ENCODE data around the gene TK2. TPM values are rescaled to one million over a fixed set of nuclear protein-coding genes. Genes with fewer than 3 reads are reported as not detected.

Gene TK2
- total and polyA plus RNA-seq, 9 of the 15 experiments (the other 6 are each of a cell fraction or from before 2014, with no cell fraction given) = 1.1 to 10.2 (median 5.3) TPM

DNA sequence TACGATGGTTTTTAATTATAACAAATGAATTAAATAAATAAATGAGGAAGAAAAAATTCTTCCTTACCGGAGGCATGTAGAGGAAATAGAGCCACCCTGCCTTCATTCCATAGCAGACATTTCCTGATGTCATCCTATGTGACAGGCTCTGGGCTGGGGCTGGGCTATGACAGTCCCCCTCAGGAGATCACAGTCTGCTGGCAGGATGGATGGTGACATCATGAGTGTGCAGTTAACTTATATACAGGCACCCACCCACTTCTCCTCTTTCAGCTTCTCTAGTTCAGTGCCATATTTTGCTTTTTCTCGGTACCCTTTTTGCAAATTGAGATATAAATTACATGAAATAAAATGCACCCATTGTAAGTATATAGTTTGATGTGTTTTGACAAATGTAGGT is 48.2 kb upstream of the TK2 start:
- H3K9me3 ChIP-seq (replicated peaks; ENCODE audit: control insufficient read depth, insufficient read depth, low read depth, low read length) = no peaks in the 10 kb centered on the region; the same call in 1 of the 2 replicates
- peaks cover 0 to 6% of the 10 kb centered on the region in 2 experiments; a peak in 1 of 5 replicates for H3K4me1 ChIP-seq (replicated peaks in 1 of 2; ENCODE audit: control insufficient read depth in 2 of 2, insufficient read depth in 2 of 2, low read length in 2 of 2)
- H3K4me2 ChIP-seq (ENCODE audit: insufficient read depth, low read length) = no peak overlapping the region
- H4K20me1 ChIP-seq (replicated peaks; ENCODE audit: control insufficient read depth, insufficient read depth, low read length) = no peaks in the 10 kb centered on the region
- no peak for DNase-seq (ENCODE audit: extremely low read depth in 1 of 4, low spot score in 3 of 4)
- no TSS peak for BruUV-seq (replicated peaks)
- in situ Hi-C loops (cut with MboI) (no loop called here), intact Hi-C loops (cut with micrococcal nuclease) (no loop called here)
- POLR2A ChIA-PET = interaction anchor here (1.0 kb wide), 2 partner anchors 35 to 231 kb away, joined by 3 to 4 read pairs; no protein-coding TSS in a partner anchor
- H2AFZ ChIP-seq (ENCODE audit: low read depth, low read length) = no peak overlapping the region
- H3K9ac ChIP-seq (ENCODE audit: insufficient read depth in 1 of 2, low read depth in 2 of 2, low read length in 2 of 2) = no peak overlapping the region
- H3K27me3 ChIP-seq (ENCODE audit: control insufficient read depth in 2 of 2, insufficient read depth in 2 of 2, low read length in 2 of 2) = peaks cover 0 to 11% of the 10 kb centered on the region in 2 experiments; a peak in 1 of 5 replicates
- no peaks in the 10 kb centered on the region for H3K79me2 ChIP-seq (ENCODE audit: control insufficient read depth, insufficient read depth, low read length)
- no peak for FAIRE-seq
- no peak overlapping the region for H3K27ac ChIP-seq (ENCODE audit: extremely low read depth, low read depth, low read length)
- no peak overlapping the region for H3K4me3 ChIP-seq
- 11% methylated on average over 3 of the region's 3 CpGs for WGBS (ENCODE audit: insufficient coverage, low coverage, missing lambda C conversion rate)
- CTCF ChIA-PET (ENCODE audit: low intra/inter-chr PET ratio) = no interaction called here
- no peaks in the 10 kb centered on the region for H3K9me1 ChIP-seq (ENCODE audit: control insufficient read depth, insufficient read depth, low read length)
- peak; percentile 74 for ATAC-seq
- H3K36me3 ChIP-seq (ENCODE audit: control insufficient read depth, insufficient read depth, low read length) = no peaks in the 10 kb centered on the region
- TF ChIP-seq, protein P1, sequence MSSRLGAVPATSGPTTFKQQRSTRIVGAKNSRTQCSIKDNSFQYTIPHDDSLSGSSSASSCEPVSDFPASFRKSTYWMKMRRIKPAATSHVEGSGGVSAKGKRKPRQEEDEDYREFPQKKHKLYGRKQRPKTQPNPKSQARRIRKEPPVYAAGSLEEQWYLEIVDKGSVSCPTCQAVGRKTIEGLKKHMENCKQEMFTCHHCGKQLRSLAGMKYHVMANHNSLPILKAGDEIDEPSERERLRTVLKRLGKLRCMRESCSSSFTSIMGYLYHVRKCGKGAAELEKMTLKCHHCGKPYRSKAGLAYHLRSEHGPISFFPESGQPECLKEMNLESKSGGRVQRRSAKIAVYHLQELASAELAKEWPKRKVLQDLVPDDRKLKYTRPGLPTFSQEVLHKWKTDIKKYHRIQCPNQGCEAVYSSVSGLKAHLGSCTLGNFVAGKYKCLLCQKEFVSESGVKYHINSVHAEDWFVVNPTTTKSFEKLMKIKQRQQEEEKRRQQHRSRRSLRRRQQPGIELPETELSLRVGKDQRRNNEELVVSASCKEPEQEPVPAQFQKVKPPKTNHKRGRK (tag; IDR thresholded peaks at IDR 0.05) = no peak
- TF ChIP-seq, protein P2, sequence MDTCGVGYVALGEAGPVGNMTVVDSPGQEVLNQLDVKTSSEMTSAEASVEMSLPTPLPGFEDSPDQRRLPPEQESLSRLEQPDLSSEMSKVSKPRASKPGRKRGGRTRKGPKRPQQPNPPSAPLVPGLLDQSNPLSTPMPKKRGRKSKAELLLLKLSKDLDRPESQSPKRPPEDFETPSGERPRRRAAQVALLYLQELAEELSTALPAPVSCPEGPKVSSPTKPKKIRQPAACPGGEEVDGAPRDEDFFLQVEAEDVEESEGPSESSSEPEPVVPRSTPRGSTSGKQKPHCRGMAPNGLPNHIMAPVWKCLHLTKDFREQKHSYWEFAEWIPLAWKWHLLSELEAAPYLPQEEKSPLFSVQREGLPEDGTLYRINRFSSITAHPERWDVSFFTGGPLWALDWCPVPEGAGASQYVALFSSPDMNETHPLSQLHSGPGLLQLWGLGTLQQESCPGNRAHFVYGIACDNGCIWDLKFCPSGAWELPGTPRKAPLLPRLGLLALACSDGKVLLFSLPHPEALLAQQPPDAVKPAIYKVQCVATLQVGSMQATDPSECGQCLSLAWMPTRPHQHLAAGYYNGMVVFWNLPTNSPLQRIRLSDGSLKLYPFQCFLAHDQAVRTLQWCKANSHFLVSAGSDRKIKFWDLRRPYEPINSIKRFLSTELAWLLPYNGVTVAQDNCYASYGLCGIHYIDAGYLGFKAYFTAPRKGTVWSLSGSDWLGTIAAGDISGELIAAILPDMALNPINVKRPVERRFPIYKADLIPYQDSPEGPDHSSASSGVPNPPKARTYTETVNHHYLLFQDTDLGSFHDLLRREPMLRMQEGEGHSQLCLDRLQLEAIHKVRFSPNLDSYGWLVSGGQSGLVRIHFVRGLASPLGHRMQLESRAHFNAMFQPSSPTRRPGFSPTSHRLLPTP (IDR thresholded peaks at IDR 0.05; ENCODE audit: borderline replicate concordance, extremely low read depth, insufficient read length) = no peak
- TF ChIP-seq GATAD2A (IDR thresholded peaks at IDR 0.05) (no peak), ZNF431 (CRISPR knock-in tag; IDR thresholded peaks at IDR 0.05) (no peak), CREM (IDR thresholded peaks at IDR 0.05; ENCODE audit: low read depth) (peak; percentile 18; the same call in 1 of the 2 replicates)
- TF ChIP-seq, protein P3, sequence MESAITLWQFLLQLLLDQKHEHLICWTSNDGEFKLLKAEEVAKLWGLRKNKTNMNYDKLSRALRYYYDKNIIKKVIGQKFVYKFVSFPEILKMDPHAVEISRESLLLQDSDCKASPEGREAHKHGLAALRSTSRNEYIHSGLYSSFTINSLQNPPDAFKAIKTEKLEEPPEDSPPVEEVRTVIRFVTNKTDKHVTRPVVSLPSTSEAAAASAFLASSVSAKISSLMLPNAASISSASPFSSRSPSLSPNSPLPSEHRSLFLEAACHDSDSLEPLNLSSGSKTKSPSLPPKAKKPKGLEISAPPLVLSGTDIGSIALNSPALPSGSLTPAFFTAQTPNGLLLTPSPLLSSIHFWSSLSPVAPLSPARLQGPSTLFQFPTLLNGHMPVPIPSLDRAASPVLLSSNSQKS (CRISPR knock-in tag; IDR thresholded peaks at IDR 0.05) = no peak
